A549 (cell line): ENCODE measurements around the gene ADAM12.

Experiments
- CHD2 ChIP-seq: fragments of 150-350 bp; IDR thresholded peaks from 2 replicates; pipeline ENCODE4 v1.6.1; 2014; ENCODE audit warnings: low read length; ENCODE audit not compliant: partially characterized antibody
- CTCF ChIP-seq: fragments of >200 bp; sonication (Bioruptor Twin); formaldehyde crosslinking; IDR thresholded peaks from 3 replicates; pipeline ENCODE4 v1.5.1; 2016
- EP300 ChIP-seq, 2 experiments: fragments of >200 bp; sonication (Bioruptor Twin); formaldehyde crosslinking; IDR thresholded peaks; 2 replicates in 1 of 2; 3 replicates in 1 of 2; pipeline ENCODE4 v1.6.1; 2016 to 2017
- JUN ChIP-seq, 2 experiments: fragments of >200 bp; sonication (Bioruptor Twin); formaldehyde crosslinking; IDR thresholded peaks; 2 replicates in 1 of 2; 3 replicates in 1 of 2; pipeline ENCODE4 v1.6.1; 2016 to 2017
- JUNB ChIP-seq: fragments of >200 bp; sonication (Bioruptor Twin); formaldehyde crosslinking; IDR thresholded peaks from 2 replicates; pipeline ENCODE4 v1.6.1; 2016
- MAX ChIP-seq: IDR thresholded peaks from 2 replicates; pipeline ENCODE4 v1.6.1; 2012
- NR3C1 ChIP-seq: fragments of >200 bp; sonication (Bioruptor Twin); formaldehyde crosslinking; IDR thresholded peaks from 3 replicates; pipeline ENCODE4 v1.6.1; 2017
- POLR2A ChIP-seq: IDR thresholded peaks from 2 replicates; pipeline ENCODE4 v1.6.1; 2012; ENCODE audit warnings: mild to moderate bottlenecking, low read length
- REST ChIP-seq: fragments of 200-600 bp; sonication (generic); IDR thresholded peaks from 2 replicates; pipeline ENCODE4 v1.6.1; 2016; ENCODE audit warnings: antibody characterized with exemption, mild to moderate bottlenecking, moderate library complexity
- RNF2 ChIP-seq: fragments of 200-600 bp; sonication (generic); IDR thresholded peaks from 2 replicates; pipeline ENCODE4 v1.6.1; 2016; ENCODE audit warnings: low read depth, mild to moderate bottlenecking, antibody characterized with exemption, moderate library complexity, borderline replicate concordance
- USF2 ChIP-seq: fragments of 450-650 bp; IDR thresholded peaks from 2 replicates; pipeline ENCODE4 v1.6.1; 2014; ENCODE audit warnings: antibody characterized with exemption

- no peak for TF ChIP-seq RNF2
- TF ChIP-seq CHD2, result no peak
- TF ChIP-seq JUNB, result no peak
- TF ChIP-seq CTCF, result no peak
- TF ChIP-seq REST, result no peak
- no peak for TF ChIP-seq POLR2A
- no peak for TF ChIP-seq USF2
- TF ChIP-seq MAX, result no peak
- no peak for TF ChIP-seq JUN (IDR thresholded peaks at IDR 0.05)
- no peak for TF ChIP-seq EP300 (IDR thresholded peaks at IDR 0.05)
- TF ChIP-seq NR3C1, result no peak
Measured at GRCh38 chr10:126223512-126224067, 164.7 kb downstream of the ADAM12 start.
